Measurements from ENCODE around the gene MC3R.
A peak's percentile ranks its signal among the peaks of the same experiment; 100 is the strongest.
"Not testable (repeated sequence)": the region's sequence is repeated elsewhere in the genome, so short reads cannot be mapped to it uniquely, and the experiment has no call there.

Gene MC3R

DNA sequence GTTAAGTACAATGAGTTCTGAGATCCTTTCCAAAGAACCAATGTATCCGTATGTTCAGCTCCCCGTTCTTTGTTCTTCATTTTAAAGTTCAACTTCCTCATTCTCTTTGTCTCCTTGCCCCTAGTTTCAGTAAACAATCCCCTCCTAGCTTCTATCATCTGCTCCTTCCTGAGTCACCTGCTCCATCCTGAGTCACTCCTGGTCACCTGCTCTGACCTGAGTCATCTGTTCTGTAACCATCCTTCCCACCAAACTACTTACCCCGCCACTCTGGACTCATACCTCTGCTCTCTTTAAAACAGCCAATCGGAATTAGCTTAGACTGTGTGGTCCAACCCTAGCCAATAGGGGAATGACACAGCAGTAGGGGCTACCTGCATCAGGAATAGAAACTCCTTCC, 27.3 kb upstream of the MC3R start:
- not testable (repeated sequence) for H3K18ac ChIP-seq (ENCODE audit: low read length); H3K23ac ChIP-seq (ENCODE audit: low read depth, low read length, poor library complexity); H2AFZ ChIP-seq (ENCODE audit: low read length); H2BK120ac ChIP-seq (ENCODE audit: low read depth, low read length); H4K91ac ChIP-seq (ENCODE audit: low read depth, low read length, poor library complexity); H2BK12ac ChIP-seq (ENCODE audit: low read length); H3K4me1 ChIP-seq (ENCODE audit: control insufficient read depth in 2 of 2, insufficient read depth in 1 of 2, low read depth in 1 of 2, low read length in 2 of 2); H2BK5ac ChIP-seq (ENCODE audit: low read length); DNase-seq (ENCODE audit: low spot score); H3K79me1 ChIP-seq (ENCODE audit: low read depth, low read length); H3K4me2 ChIP-seq (ENCODE audit: insufficient read depth, low read length, poor library complexity, severe bottlenecking); H3K4me3 ChIP-seq (ENCODE audit: low read length in 2 of 2); H3K9ac ChIP-seq (ENCODE audit: low read depth, low read length, poor library complexity); H3K27ac ChIP-seq (replicated peaks; ENCODE audit: low read length); H2BK15ac ChIP-seq (ENCODE audit: low read length); H3K14ac ChIP-seq (ENCODE audit: low read length); H3K36me3 ChIP-seq (replicated peaks in 1 of 2; ENCODE audit: control insufficient read depth in 2 of 2, insufficient read depth in 2 of 2, low read length in 2 of 2); H4K8ac ChIP-seq (ENCODE audit: low read depth, low read length); H3K4ac ChIP-seq (ENCODE audit: low read length); H2AK5ac ChIP-seq (ENCODE audit: low read depth, low read length); H3K27me3 ChIP-seq (ENCODE audit: control insufficient read depth in 3 of 3, insufficient read depth in 3 of 3, low read depth in 1 of 3, low read length in 3 of 3)
- peaks cover 0 to 14% of the 10 kb centered on the region in 2 donors for H3K9me3 ChIP-seq (replicated peaks in 1 of 2; ENCODE audit: control insufficient read depth in 2 of 2, insufficient read depth in 1 of 2, low read depth in 1 of 2, low read length in 2 of 2)
- no CpG with 5 or more reads among the region's 4 CpGs for WGBS, 2 donors (ENCODE audit: extremely low coverage in 2 of 2, insufficient read length in 2 of 2, insufficient replicate concordance in 1 of 2)

- Histone ChIP-seq H4K8ac (ENCODE audit: low read depth, low read length) (no peak overlapping the region), H3K9me3 (replicated peaks in 1 of 2; ENCODE audit: control insufficient read depth in 2 of 2, insufficient read depth in 1 of 2, low read depth in 1 of 2, low read length in 2 of 2) (peaks cover 0 to 14% of the 10 kb centered on the region in 2 donors)
- WGBS, 2 donors (ENCODE audit: extremely low coverage in 2 of 2, insufficient read length in 2 of 2, insufficient replicate concordance in 1 of 2): no CpG with 5 or more reads among the region's 1 CpG
These were observed 26.3 kb upstream of the MC3R start for GRCh38 chr20:56222201-56222600.

GRCh38 chr20:56222945-56223344, 25.6 kb upstream of the MC3R start:
- H3K9ac ChIP-seq (ENCODE audit: low read depth, low read length, poor library complexity): no peak overlapping the region
- no peak overlapping the region for H4K8ac ChIP-seq (ENCODE audit: low read depth, low read length)
- H3K79me1 ChIP-seq (ENCODE audit: low read depth, low read length): no peaks in the 10 kb centered on the region
- H3K4me3 ChIP-seq (ENCODE audit: low read length in 2 of 2): no peak overlapping the region
- no peak overlapping the region for H2AFZ ChIP-seq (ENCODE audit: low read length)
- H3K4ac ChIP-seq (ENCODE audit: low read length): no peak overlapping the region
- no peak overlapping the region for H3K18ac ChIP-seq (ENCODE audit: low read length)
- H3K27me3 ChIP-seq (ENCODE audit: control insufficient read depth in 3 of 3, insufficient read depth in 3 of 3, low read depth in 1 of 3, low read length in 3 of 3): no peaks in the 10 kb centered on the region
- no peak overlapping the region for H3K14ac ChIP-seq (ENCODE audit: low read length)
- H2BK15ac ChIP-seq (ENCODE audit: low read length): no peak overlapping the region
- no peak for DNase-seq (ENCODE audit: low spot score)
- H4K91ac ChIP-seq (ENCODE audit: low read depth, low read length, poor library complexity): no peak overlapping the region
- H3K4me1 ChIP-seq (ENCODE audit: control insufficient read depth in 2 of 2, insufficient read depth in 1 of 2, low read depth in 1 of 2, low read length in 2 of 2): no peaks in the 10 kb centered on the region
- WGBS, 2 donors (ENCODE audit: extremely low coverage in 2 of 2, insufficient read length in 2 of 2, insufficient replicate concordance in 1 of 2): no CpG with 5 or more reads among the region's 2 CpGs
- no peak overlapping the region for H3K4me2 ChIP-seq (ENCODE audit: insufficient read depth, low read length, poor library complexity, severe bottlenecking)
- H2BK12ac ChIP-seq (ENCODE audit: low read length): no peak overlapping the region
- no peak overlapping the region for H3K27ac ChIP-seq (replicated peaks; ENCODE audit: low read length)
- no peak overlapping the region for H2BK120ac ChIP-seq (ENCODE audit: low read depth, low read length)
- peaks cover 0 to 14% of the 10 kb centered on the region in 2 donors for H3K9me3 ChIP-seq (replicated peaks in 1 of 2; ENCODE audit: control insufficient read depth in 2 of 2, insufficient read depth in 1 of 2, low read depth in 1 of 2, low read length in 2 of 2)
- H2AK5ac ChIP-seq (ENCODE audit: low read depth, low read length): no peak overlapping the region
- H3K36me3 ChIP-seq (replicated peaks in 1 of 2; ENCODE audit: control insufficient read depth in 2 of 2, insufficient read depth in 2 of 2, low read length in 2 of 2): no peaks in the 10 kb centered on the region
- H2BK5ac ChIP-seq (ENCODE audit: low read length): no peak overlapping the region
- no peak overlapping the region for H3K23ac ChIP-seq (ENCODE audit: low read depth, low read length, poor library complexity)

More at GRCh38 chr20:56222201-56222600, 26.3 kb upstream of the MC3R start:
- Histone ChIP-seq H2BK15ac (ENCODE audit: low read length) (no peak overlapping the region), H3K23ac (ENCODE audit: low read depth, low read length, poor library complexity) (no peak overlapping the region), H3K9ac (ENCODE audit: low read depth, low read length, poor library complexity) (no peak overlapping the region), H2AK5ac (ENCODE audit: low read depth, low read length) (no peak overlapping the region), H3K79me1 (ENCODE audit: low read depth, low read length) (no peaks in the 10 kb centered on the region), H4K91ac (ENCODE audit: low read depth, low read length, poor library complexity) (no peak overlapping the region), H3K27me3 (ENCODE audit: control insufficient read depth in 3 of 3, insufficient read depth in 3 of 3, low read depth in 1 of 3, low read length in 3 of 3) (no peaks in the 10 kb centered on the region), H3K27ac (replicated peaks; ENCODE audit: low read length) (no peak overlapping the region), H3K18ac (ENCODE audit: low read length) (no peak overlapping the region), H2AFZ (ENCODE audit: low read length) (no peak overlapping the region), H3K4me1 (ENCODE audit: control insufficient read depth in 2 of 2, insufficient read depth in 1 of 2, low read depth in 1 of 2, low read length in 2 of 2) (no peaks in the 10 kb centered on the region), H3K36me3 (replicated peaks in 1 of 2; ENCODE audit: control insufficient read depth in 2 of 2, insufficient read depth in 2 of 2, low read length in 2 of 2) (no peaks in the 10 kb centered on the region), H3K14ac (ENCODE audit: low read length) (no peak overlapping the region), H2BK120ac (ENCODE audit: low read depth, low read length) (no peak overlapping the region), H2BK5ac (ENCODE audit: low read length) (no peak overlapping the region), H3K4ac (ENCODE audit: low read length) (no peak overlapping the region), H3K4me3 (ENCODE audit: low read length in 2 of 2) (no peak overlapping the region), H2BK12ac (ENCODE audit: low read length) (no peak overlapping the region), H3K4me2 (ENCODE audit: insufficient read depth, low read length, poor library complexity, severe bottlenecking) (no peak overlapping the region)
- no peak for DNase-seq (ENCODE audit: low spot score)

DNA sequence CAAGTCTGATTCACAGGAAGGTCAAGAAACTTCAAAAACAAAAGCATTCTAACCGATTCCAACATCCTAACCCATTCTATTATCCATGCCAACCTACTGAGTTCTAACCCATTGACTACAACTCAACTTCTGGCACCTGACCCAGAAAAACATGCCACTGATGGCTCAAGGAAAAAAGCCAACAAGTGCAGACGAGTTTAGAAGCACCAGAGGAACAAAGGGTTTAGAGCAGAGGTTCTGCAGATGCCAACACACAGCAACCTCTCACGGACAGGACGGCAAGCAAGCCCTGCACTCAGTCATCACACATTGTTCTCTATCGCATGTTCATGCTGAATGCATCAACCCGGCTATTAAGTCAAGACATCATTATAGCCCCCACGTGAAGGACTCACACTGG, 25.2 kb upstream of the MC3R start:
- no peak overlapping the region for H3K4ac ChIP-seq (ENCODE audit: low read length)
- H3K4me3 ChIP-seq (ENCODE audit: low read length in 2 of 2): peak overlapping the region in 1 of 2 donors; percentile 5
- DNase-seq (ENCODE audit: low spot score): no peak
- H3K14ac ChIP-seq (ENCODE audit: low read length): no peak overlapping the region
- H4K8ac ChIP-seq (ENCODE audit: low read depth, low read length): no peak overlapping the region
- H3K4me2 ChIP-seq (ENCODE audit: insufficient read depth, low read length, poor library complexity, severe bottlenecking): no peak overlapping the region
- H2BK12ac ChIP-seq (ENCODE audit: low read length): no peak overlapping the region
- no peaks in the 10 kb centered on the region for H3K4me1 ChIP-seq (ENCODE audit: control insufficient read depth in 2 of 2, insufficient read depth in 1 of 2, low read depth in 1 of 2, low read length in 2 of 2)
- peaks cover 0 to 14% of the 10 kb centered on the region in 2 donors for H3K9me3 ChIP-seq (replicated peaks in 1 of 2; ENCODE audit: control insufficient read depth in 2 of 2, insufficient read depth in 1 of 2, low read depth in 1 of 2, low read length in 2 of 2)
- no peaks in the 10 kb centered on the region for H3K79me1 ChIP-seq (ENCODE audit: low read depth, low read length)
- no peak overlapping the region for H3K9ac ChIP-seq (ENCODE audit: low read depth, low read length, poor library complexity)
- no peak overlapping the region for H2AFZ ChIP-seq (ENCODE audit: low read length)
- H3K27ac ChIP-seq (replicated peaks; ENCODE audit: low read length): no peak overlapping the region
- no peak overlapping the region for H2BK120ac ChIP-seq (ENCODE audit: low read depth, low read length)
- no peak overlapping the region for H3K23ac ChIP-seq (ENCODE audit: low read depth, low read length, poor library complexity)
- no peak overlapping the region for H2BK5ac ChIP-seq (ENCODE audit: low read length)
- no peak overlapping the region for H2BK15ac ChIP-seq (ENCODE audit: low read length)
- no peak overlapping the region for H2AK5ac ChIP-seq (ENCODE audit: low read depth, low read length)
- WGBS, 2 donors (ENCODE audit: extremely low coverage in 2 of 2, insufficient read length in 2 of 2, insufficient replicate concordance in 1 of 2): no CpG with 5 or more reads among the region's 7 CpGs
- H3K27me3 ChIP-seq (ENCODE audit: control insufficient read depth in 3 of 3, insufficient read depth in 3 of 3, low read depth in 1 of 3, low read length in 3 of 3): no peaks in the 10 kb centered on the region
- no peak overlapping the region for H3K18ac ChIP-seq (ENCODE audit: low read length)
- H3K36me3 ChIP-seq (replicated peaks in 1 of 2; ENCODE audit: control insufficient read depth in 2 of 2, insufficient read depth in 2 of 2, low read length in 2 of 2): no peaks in the 10 kb centered on the region
- no peak overlapping the region for H4K91ac ChIP-seq (ENCODE audit: low read depth, low read length, poor library complexity)
